Endothelial cell (in vitro differentiated cells): Measurements from ENCODE around the gene ARPC2. TPM values are rescaled to one million over a fixed set of nuclear protein-coding genes. Genes with fewer than 3 reads are reported as not detected.

Experiments
- DNase-seq: peaks from one replicate; pipeline ENCODE4 v3.0.0; 2021; ENCODE audit warnings: low spot score
- H3K27ac Mint-ChIP-seq: one replicate; pipeline ENCODE4 v1.8.0; 2021; ENCODE audit warnings: mixed read lengths, inconsistent platforms; ENCODE audit not compliant: unreplicated experiment
- H3K27me3 Mint-ChIP-seq: one replicate; pipeline ENCODE4 v1.8.0; 2021; ENCODE audit warnings: mild to moderate bottlenecking, moderate library complexity, mixed read lengths, inconsistent platforms; ENCODE audit not compliant: unreplicated experiment
- H3K36me3 Mint-ChIP-seq: one replicate; pipeline ENCODE4 v1.8.0; 2021; ENCODE audit warnings: mild to moderate bottlenecking, low read depth, mixed read lengths, inconsistent platforms; ENCODE audit not compliant: unreplicated experiment
- H3K4me1 Mint-ChIP-seq: one replicate; pipeline ENCODE4 v1.8.0; 2021; ENCODE audit warnings: mild to moderate bottlenecking, mixed read lengths, inconsistent platforms; ENCODE audit not compliant: unreplicated experiment
- H3K4me3 Mint-ChIP-seq: one replicate; pipeline ENCODE4 v1.8.0; 2021; ENCODE audit warnings: mild to moderate bottlenecking, mixed read lengths, inconsistent platforms; ENCODE audit not compliant: unreplicated experiment
- H3K9me3 Mint-ChIP-seq: one replicate; pipeline ENCODE4 v1.8.0; 2021; ENCODE audit warnings: mixed read lengths, inconsistent platforms; ENCODE audit not compliant: unreplicated experiment
- total RNA-seq: library from RNA; stranded (reverse); fragmentation: NEBNext Ultra II Directional; extraction: Animal tissue kit (Norgen Biotek cat#: 25700); gene quantifications from one replicate; pipeline ENCODE4 v1.2.1, GENCODE V29; 2021; ENCODE audit not compliant: unreplicated experiment
- TF ChIP-seq, protein P1 (sequence below): fragments of 200-600 bp; sonication (generic); IDR thresholded peaks from one replicate; pipeline ENCODE4 v1.5.0; 2021; ENCODE audit warnings: antibody characterized with exemption; ENCODE audit not compliant: unreplicated experiment

ARPC2 gene
- total RNA-seq, 1 donor from 2014 or later = 468 TPM

DNA sequence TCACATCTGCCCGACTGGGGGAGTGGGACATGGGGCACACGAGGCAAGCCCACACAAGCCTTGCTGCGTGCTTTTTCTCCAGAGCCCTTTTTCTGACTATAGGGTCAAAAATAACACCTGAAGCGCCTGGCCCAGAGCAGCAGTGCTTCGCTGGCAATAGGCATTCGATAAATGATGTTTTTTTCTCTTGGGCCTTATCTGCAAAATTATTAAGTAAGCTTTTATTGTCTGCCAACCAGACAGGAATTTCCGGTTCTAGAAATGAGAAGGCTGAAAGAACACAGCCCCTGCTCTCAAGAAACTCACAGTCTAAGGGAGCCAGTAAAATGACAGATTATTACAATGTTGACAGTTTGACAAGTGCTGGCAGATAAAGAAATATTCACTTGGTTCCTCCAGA, 78.0 kb downstream of the ARPC2 start:
- H3K27ac Mint-ChIP-seq = no peak overlapping the region
- TF ChIP-seq, protein P1, sequence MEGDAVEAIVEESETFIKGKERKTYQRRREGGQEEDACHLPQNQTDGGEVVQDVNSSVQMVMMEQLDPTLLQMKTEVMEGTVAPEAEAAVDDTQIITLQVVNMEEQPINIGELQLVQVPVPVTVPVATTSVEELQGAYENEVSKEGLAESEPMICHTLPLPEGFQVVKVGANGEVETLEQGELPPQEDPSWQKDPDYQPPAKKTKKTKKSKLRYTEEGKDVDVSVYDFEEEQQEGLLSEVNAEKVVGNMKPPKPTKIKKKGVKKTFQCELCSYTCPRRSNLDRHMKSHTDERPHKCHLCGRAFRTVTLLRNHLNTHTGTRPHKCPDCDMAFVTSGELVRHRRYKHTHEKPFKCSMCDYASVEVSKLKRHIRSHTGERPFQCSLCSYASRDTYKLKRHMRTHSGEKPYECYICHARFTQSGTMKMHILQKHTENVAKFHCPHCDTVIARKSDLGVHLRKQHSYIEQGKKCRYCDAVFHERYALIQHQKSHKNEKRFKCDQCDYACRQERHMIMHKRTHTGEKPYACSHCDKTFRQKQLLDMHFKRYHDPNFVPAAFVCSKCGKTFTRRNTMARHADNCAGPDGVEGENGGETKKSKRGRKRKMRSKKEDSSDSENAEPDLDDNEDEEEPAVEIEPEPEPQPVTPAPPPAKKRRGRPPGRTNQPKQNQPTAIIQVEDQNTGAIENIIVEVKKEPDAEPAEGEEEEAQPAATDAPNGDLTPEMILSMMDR = no peak

DNA sequence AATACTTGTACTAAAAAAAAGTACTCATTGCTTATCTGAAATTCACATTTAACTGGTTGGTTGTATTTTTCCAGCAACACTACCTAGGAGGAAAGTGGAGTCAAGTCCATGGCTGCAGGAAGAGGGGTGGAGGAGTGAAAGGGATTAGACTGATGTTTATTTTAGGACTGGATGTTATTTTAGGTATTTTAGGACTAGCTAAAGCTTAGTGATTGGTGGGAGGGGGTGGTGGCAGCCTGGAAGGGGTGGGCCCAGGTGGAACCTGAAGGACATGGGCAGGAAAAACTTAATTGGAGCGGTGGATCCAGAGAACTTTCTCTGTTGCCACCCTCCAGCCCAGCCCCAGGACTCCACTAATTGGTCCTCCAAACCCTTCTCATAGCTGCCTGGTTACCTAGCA, 79.2 kb downstream of the ARPC2 start:
- H3K27ac Mint-ChIP-seq = no peak overlapping the region
- DNase-seq = no peak
- peaks cover 4% of the 10 kb centered on the region for H3K27me3 Mint-ChIP-seq
- H3K4me1 Mint-ChIP-seq = peaks cover 12% of the 10 kb centered on the region
- peaks cover 3% of the 10 kb centered on the region for H3K36me3 Mint-ChIP-seq
- no peaks in the 10 kb centered on the region for H3K9me3 Mint-ChIP-seq
- TF ChIP-seq, protein P1 = no peak
- H3K4me3 Mint-ChIP-seq = no peak overlapping the region

More for the DNA sequence above, 78.0 kb downstream of the ARPC2 start:
- Mint-ChIP-seq H3K9me3 (no peaks in the 10 kb centered on the region), H3K36me3 (peaks cover 8% of the 10 kb centered on the region), H3K4me3 (no peak overlapping the region), H3K4me1 (peaks cover 24% of the 10 kb centered on the region), H3K27me3 (peaks cover 6% of the 10 kb centered on the region)
- DNase-seq = no peak

DNA sequence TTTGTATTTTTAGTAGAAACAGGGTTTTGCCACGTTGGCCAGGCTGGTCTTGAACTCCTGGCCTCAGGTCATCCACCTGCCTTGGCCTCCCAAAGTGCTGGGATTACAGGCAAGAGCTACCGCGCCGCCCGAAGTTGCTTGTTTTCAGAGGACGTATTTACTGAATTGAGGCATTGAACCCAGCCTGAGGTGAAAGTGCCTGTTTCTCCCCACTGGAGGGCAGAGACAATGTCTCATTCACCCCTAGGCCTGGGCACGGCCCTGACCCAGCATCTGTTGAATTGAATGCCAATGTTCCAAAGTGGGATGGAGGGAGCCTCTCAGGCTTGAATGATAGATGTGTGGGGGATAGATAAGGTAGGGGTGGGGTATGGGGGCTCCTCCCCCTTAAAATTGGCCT, 79.9 kb downstream of the ARPC2 start:
- TF ChIP-seq, protein P1 = no peak
- H3K4me1 Mint-ChIP-seq = peaks cover 6% of the 10 kb centered on the region
- no peaks in the 10 kb centered on the region for H3K9me3 Mint-ChIP-seq
- no peak overlapping the region for H3K27ac Mint-ChIP-seq
- H3K4me3 Mint-ChIP-seq = no peak overlapping the region
- DNase-seq = no peak
- peaks cover 3% of the 10 kb centered on the region for H3K36me3 Mint-ChIP-seq
- H3K27me3 Mint-ChIP-seq = peaks cover 4% of the 10 kb centered on the region

DNA sequence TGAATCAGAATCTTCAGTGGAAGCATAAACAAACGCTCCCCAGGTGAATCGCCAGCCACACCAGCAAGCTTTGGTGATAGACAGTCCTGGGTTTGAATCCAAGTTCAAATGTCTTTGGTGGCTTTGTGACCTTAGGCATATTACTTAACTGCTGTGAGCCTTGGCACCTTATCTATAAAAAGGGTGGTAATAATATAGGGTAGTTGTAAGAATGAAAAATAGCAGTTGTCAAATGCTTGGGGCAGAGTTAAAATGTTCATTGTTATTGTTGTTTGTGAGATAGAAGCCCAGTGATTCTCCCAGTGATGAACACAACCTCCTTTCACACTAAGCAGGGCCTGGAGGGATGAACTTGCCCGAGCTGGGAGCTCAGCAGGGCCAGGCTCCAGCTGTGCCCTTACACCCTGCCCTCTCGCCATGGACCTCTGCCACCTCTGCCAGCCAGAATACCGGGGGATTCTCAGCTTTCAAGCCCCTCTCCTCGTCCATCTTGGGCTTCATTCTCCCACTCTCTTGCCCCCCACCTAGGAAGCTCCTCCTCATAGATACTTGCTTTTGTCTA, 81.4 kb downstream of the ARPC2 start:
- no peak overlapping the region for H3K27ac Mint-ChIP-seq
- TF ChIP-seq, protein P1 = no peak
- H3K27me3 Mint-ChIP-seq = peaks cover 4% of the 10 kb centered on the region
- DNase-seq = no peak
- peaks cover 2% of the 10 kb centered on the region for H3K4me1 Mint-ChIP-seq
- no peak overlapping the region for H3K4me3 Mint-ChIP-seq
- H3K36me3 Mint-ChIP-seq = no peaks in the 10 kb centered on the region
- H3K9me3 Mint-ChIP-seq = no peaks in the 10 kb centered on the region

DNA sequence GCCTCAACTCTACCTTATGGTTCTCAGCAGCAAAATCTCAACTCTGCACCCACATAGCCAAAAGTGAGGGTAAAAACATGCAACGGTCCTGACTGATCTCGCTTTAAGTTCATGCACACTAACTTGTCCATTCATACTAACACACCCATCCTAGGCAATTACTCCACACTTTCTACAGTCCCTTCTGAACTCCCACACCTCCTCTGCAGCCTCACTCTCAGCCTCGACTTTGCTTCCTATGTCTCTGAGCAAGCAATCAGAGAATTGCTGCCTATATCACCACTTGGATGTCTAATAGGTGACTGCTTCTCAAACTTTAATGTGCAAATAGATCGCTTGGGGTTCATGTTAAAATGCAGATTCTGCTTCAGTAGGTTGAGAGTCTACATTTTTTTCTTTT, 83.2 kb downstream of the ARPC2 start:
- Mint-ChIP-seq H3K27me3 (peaks cover 6% of the 10 kb centered on the region), H3K4me1 (peaks cover 2% of the 10 kb centered on the region), H3K27ac (no peak overlapping the region), H3K4me3 (no peak overlapping the region), H3K36me3 (no peaks in the 10 kb centered on the region), H3K9me3 (no peaks in the 10 kb centered on the region)
- TF ChIP-seq, protein P1 = no peak
- no peak for DNase-seq
